HepG2 (cell line): ENCODE measurements around the gene CCDC167.

Source experiments
- GMEB1 ChIP-seq: sonication (generic); formaldehyde crosslinking; IDR thresholded peaks from 2 replicates; pipeline ENCODE4 v1.5.1; 2020; ENCODE audit warnings: missing genetic modification reagents, mild to moderate bottlenecking, borderline replicate concordance
- POLR2A ChIP-seq, 2 experiments: IDR thresholded peaks; 2 replicates each; pipeline ENCODE4 v1.6.1; 2011; ENCODE audit warnings: low read depth in 2 of 2, low read length in 2 of 2, mild to moderate bottlenecking in 1 of 2, moderate library complexity in 1 of 2; ENCODE audit not compliant: insufficient read depth in 1 of 2
- TF ChIP-seq, protein P1 (sequence below): sonication (generic); formaldehyde crosslinking; IDR thresholded peaks from 2 replicates; pipeline ENCODE4 v1.4.0; 2020; ENCODE audit warnings: missing genetic modification reagents

GRCh38 chr6:37454420-37455140 is 45.1 kb downstream of the CCDC167 start:
- TF ChIP-seq, protein P1, sequence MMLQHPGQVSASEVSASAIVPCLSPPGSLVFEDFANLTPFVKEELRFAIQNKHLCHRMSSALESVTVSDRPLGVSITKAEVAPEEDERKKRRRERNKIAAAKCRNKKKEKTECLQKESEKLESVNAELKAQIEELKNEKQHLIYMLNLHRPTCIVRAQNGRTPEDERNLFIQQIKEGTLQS (CRISPR knock-in tag): no peak
- TF ChIP-seq GMEB1 (CRISPR knock-in tag) (no peak), POLR2A (IDR thresholded peaks at IDR 0.05; ENCODE audit: insufficient read depth in 1 of 2, low read depth in 2 of 2, low read length in 2 of 2) (no peak)
